Bone marrow (tissue), 2 donors: ENCODE measurements around the gene CDS2.
"Not testable (repeated sequence)": the region's sequence is repeated elsewhere in the genome, so short reads cannot be mapped to it uniquely, and the experiment has no call there.

Experiments used
- DNase-seq, 2 donors: peaks; one replicate each; lab custom pipeline; 2025; lab: John Stamatoyannopoulos, UW

Gene CDS2

GRCh38 chr20:5126512-5127203 is at the start of gene CDS2:
TSS of gene CDS2 (plus strand) at chr20:5127008. CDS start at chr20:5127093, 85 bp downstream.
- peak; percentile 96 to 98 for DNase-seq

GRCh38 chr20:5077761-5078387 is 48.9 kb upstream of the CDS2 start:
- DNase-seq, result no peak

GRCh38 chr20:5078399-5078958 is 48.3 kb upstream of the CDS2 start:
- DNase-seq, result peak; percentile 35 to 87

GRCh38 chr20:5080384-5080877 is 46.4 kb upstream of the CDS2 start:
- peak; percentile 52 to 98 for DNase-seq

GRCh38 chr20:5085380-5085779 is 41.4 kb upstream of the CDS2 start:
- peak in 1 of 2 donors; percentile 10 for DNase-seq

GRCh38 chr20:5088688-5089087 is 38.1 kb upstream of the CDS2 start:
- no peak for DNase-seq

GRCh38 chr20:5090191-5090590 is 36.6 kb upstream of the CDS2 start:
- DNase-seq, result peak in 1 of 2 donors; percentile 83

- no peak for DNase-seq
Measured at GRCh38 chr20:5091902-5092301, 34.9 kb upstream of the CDS2 start.

GRCh38 chr20:5092765-5093339 is 34.0 kb upstream of the CDS2 start:
- DNase-seq, result no peak

- no peak for DNase-seq
Measured at GRCh38 chr20:5095454-5095853, 31.4 kb upstream of the CDS2 start.

GRCh38 chr20:5095931-5096330 is 30.9 kb upstream of the CDS2 start:
- DNase-seq, result no peak

GRCh38 chr20:5096463-5096862 is 30.3 kb upstream of the CDS2 start:
- no peak for DNase-seq

GRCh38 chr20:5099009-5099408 is 27.8 kb upstream of the CDS2 start:
- DNase-seq, result not testable (repeated sequence)

- DNase-seq, result not testable (repeated sequence)
Measured at GRCh38 chr20:5099909-5100308, 26.9 kb upstream of the CDS2 start.

GRCh38 chr20:5100684-5101347 is 26.0 kb upstream of the CDS2 start:
- DNase-seq, result peak; percentile 33 to 37

GRCh38 chr20:5104479-5104878 is 22.3 kb upstream of the CDS2 start:
- DNase-seq, result no peak

GRCh38 chr20:5109276-5109675 is 17.5 kb upstream of the CDS2 start:
- DNase-seq, result no peak

- no peak for DNase-seq
Measured at GRCh38 chr20:5113615-5113986, 13.2 kb upstream of the CDS2 start.

GRCh38 chr20:5114403-5114802 is 12.4 kb upstream of the CDS2 start:
- no peak for DNase-seq

- no peak for DNase-seq
Measured at GRCh38 chr20:5116875-5117274, 9.9 kb upstream of the CDS2 start.

- DNase-seq, result no peak
Measured at GRCh38 chr20:5118220-5119142, 8.3 kb upstream of the CDS2 start.
